Left lung (tissue), 10 donors: Measurements from ENCODE around the gene CCDC51. TPM values are rescaled to one million over a fixed set of nuclear protein-coding genes. Genes with fewer than 3 reads are reported as not detected.

ENCODE experiments used
- ATAC-seq: fragments of 200-7000 bp; cut with Tn5 transposase; one replicate; pipeline ENCODE4 v1.9.1; 2020; ENCODE audit warnings: moderate library complexity
- DNase-seq, 4 donors: peaks; one replicate each; pipeline ENCODE4 v3.0.0-alpha.2; 2013 to 2020
- H3K27ac ChIP-seq, 2 donors: fragments of 200-600 bp; sonication (generic) in 1 of 2; one replicate each; pipeline versions ENCODE4 v1.5.0 to v1.8.0; 2020 to 2021
- H3K27me3 ChIP-seq, 2 donors: fragments of 200-600 bp; sonication (generic) in 1 of 2; one replicate each; pipeline versions ENCODE4 v1.5.0 to v1.8.0; 2020 to 2021
- H3K36me3 ChIP-seq, 2 donors: fragments of 200-600 bp; sonication (generic) in 1 of 2; one replicate each; pipeline versions ENCODE4 v1.5.0 to v1.8.0; 2020 to 2021
- H3K4me1 ChIP-seq, 2 donors: fragments of 200-600 bp; one replicate each; pipeline ENCODE4 v1.8.0; 2021
- H3K4me3 ChIP-seq, 2 donors: fragments of 200-600 bp; sonication (generic) in 1 of 2; one replicate each; pipeline versions ENCODE4 v1.5.0 to v1.8.0; 2020 to 2021; ENCODE audit warnings: mild to moderate bottlenecking in 1 of 2
- H3K9me3 ChIP-seq, 2 donors: fragments of 200-600 bp; sonication (generic) in 1 of 2; one replicate each; pipeline versions ENCODE4 v1.5.0 to v1.8.0; 2020 to 2021
- CTCF ChIP-seq, 2 donors: fragments of 200-600 bp; sonication (generic) in 1 of 2; IDR thresholded peaks; one replicate each; pipeline versions ENCODE4 v1.5.0 to v1.8.0; 2021; ENCODE audit warnings: antibody characterized with exemption in 2 of 2
- intact Hi-C, 2 donors: fragments of 100-400 bp; cut with DNase I; formaldehyde crosslinking; loops; one replicate each; pipeline versions ENCODE4 v1.11.2 to v1.14.2; 2022
- polyA plus RNA-seq, 6 donors: library from polyadenylated mRNA; unstranded; fragments of 120-200 nt; gene quantifications; one replicate each; pipeline ENCODE4 v1.2.1, GENCODE V29; 2013; ENCODE audit not compliant: insufficient read length in 6 of 6
- total RNA-seq, 2 donors: library from RNA; stranded (reverse); fragmentation: NEBNext Ultra II Directional; extraction: Animal tissue kit (Norgen Biotek cat#: 25700); gene quantifications; one replicate each; pipeline ENCODE4 v1.2.1, GENCODE V29; 2021
- donor health status: DM: no; HTN: yes; CAD: no.
- donor health status: DM: no; HTN: no; CAD: no.

Gene CCDC51
- total and polyA plus RNA-seq, 8 donors, result 13.4 to 16.2 (median 14.8) TPM

- ATAC-seq (no peak), DNase-seq (no peak)
- peaks cover 0 to 5% of the 10 kb centered on the region in 2 donors for H3K27me3 ChIP-seq
- TF ChIP-seq CTCF (IDR thresholded peaks at IDR 0.05), result no peak
- peaks cover 0 to 23% of the 10 kb centered on the region in 2 donors for H3K36me3 ChIP-seq
- H3K4me3 ChIP-seq, result no peak overlapping the region
- intact Hi-C loops, result no loop called here
- H3K27ac ChIP-seq, result no peak overlapping the region
- no peaks in the 10 kb centered on the region for H3K9me3 ChIP-seq
- H3K4me1 ChIP-seq, result peaks cover 27 to 32% of the 10 kb centered on the region in 2 donors
Measured at GRCh38 chr3:48423241-48423882, 16.6 kb downstream of the CCDC51 start.

- H3K9me3 ChIP-seq, result no peaks in the 10 kb centered on the region
- no peak for TF ChIP-seq CTCF (IDR thresholded peaks at IDR 0.05)
- H3K4me3 ChIP-seq, result no peak overlapping the region
- no peak for ATAC-seq
- no peak overlapping the region for H3K27ac ChIP-seq
- H3K4me1 ChIP-seq, result peaks cover 23 to 25% of the 10 kb centered on the region in 2 donors
- H3K27me3 ChIP-seq, result no peaks in the 10 kb centered on the region
- peak in 1 of 4 donors; percentile 38 for DNase-seq
- intact Hi-C loops, result no loop called here
- peaks cover 0 to 30% of the 10 kb centered on the region in 2 donors for H3K36me3 ChIP-seq
Measured at GRCh38 chr3:48422681-48423080, 17.2 kb downstream of the CCDC51 start.

- no peaks in the 10 kb centered on the region for H3K27me3 ChIP-seq
- H3K27ac ChIP-seq, result no peak overlapping the region
- intact Hi-C loops, result no loop called here
- peaks cover 19 to 21% of the 10 kb centered on the region in 2 donors for H3K4me1 ChIP-seq
- no peak overlapping the region for H3K4me3 ChIP-seq
- no peak for ATAC-seq
- DNase-seq, result peak in 1 of 4 donors; percentile 43
- TF ChIP-seq CTCF (IDR thresholded peaks at IDR 0.05), result no peak
- peaks cover 0 to 34% of the 10 kb centered on the region in 2 donors for H3K36me3 ChIP-seq
- H3K9me3 ChIP-seq, result no peaks in the 10 kb centered on the region
Measured at GRCh38 chr3:48422272-48422671, 17.6 kb downstream of the CCDC51 start.

DNA sequence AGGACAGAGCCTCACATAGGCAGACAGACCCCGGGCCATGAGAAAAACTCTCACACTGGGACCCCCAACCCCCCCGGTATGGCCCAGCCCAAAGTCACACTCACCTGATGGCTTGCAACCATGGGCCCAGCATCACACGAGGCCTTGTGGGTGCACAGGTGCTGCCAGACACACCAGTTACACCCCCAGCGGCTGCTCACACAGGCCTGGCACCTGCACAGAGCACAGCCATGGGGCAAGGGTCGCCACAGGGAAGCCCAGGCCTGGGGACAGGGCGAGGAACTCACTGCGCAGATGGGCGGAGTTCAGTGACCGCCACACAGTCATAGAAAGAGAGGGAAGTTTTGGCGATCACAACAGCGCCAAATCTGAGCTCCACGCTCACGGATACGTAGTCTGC, 19.4 kb downstream of the CCDC51 start:
- ATAC-seq (no peak), DNase-seq (peak in 1 of 4 donors; percentile 69)
- intact Hi-C loops, result no loop called here
- peaks cover 0 to 43% of the 10 kb centered on the region in 2 donors for H3K36me3 ChIP-seq
- H3K27me3 ChIP-seq, result no peaks in the 10 kb centered on the region
- no peaks in the 10 kb centered on the region for H3K9me3 ChIP-seq
- peaks cover 4 to 9% of the 10 kb centered on the region in 2 donors for H3K4me1 ChIP-seq
- H3K27ac ChIP-seq, result no peak overlapping the region
- H3K4me3 ChIP-seq, result no peak overlapping the region
- TF ChIP-seq CTCF (IDR thresholded peaks at IDR 0.05), result no peak

DNA sequence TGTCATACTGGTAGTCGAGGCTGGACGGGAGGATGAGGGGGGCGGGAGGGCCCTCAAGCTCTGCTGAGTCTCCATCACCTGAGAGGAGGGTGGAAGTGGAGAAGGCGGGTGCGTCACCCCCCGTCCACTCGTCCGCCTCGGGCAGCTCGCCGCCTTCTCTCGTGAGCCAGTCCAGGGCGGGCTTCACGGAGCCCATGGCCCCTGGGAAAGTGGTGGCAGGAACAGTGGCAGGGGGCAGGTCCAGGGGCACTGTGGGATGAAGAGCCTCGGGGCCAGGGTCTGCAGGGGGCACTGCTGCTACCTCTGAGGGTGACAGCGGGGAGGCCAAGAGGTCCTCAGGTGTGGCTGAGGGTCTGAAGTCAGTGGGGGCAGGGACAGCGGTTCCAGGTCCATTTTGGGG, 20.3 kb downstream of the CCDC51 start:
- Histone ChIP-seq H3K9me3 (no peaks in the 10 kb centered on the region), H3K36me3 (peaks cover 0 to 53% of the 10 kb centered on the region in 2 donors)
- intact Hi-C loops, result no loop called here

More for the DNA sequence above, 20.3 kb downstream of the CCDC51 start:
- peak in 1 of 4 donors; percentile 57 for DNase-seq
- Histone ChIP-seq H3K4me1 (no peaks in the 10 kb centered on the region), H3K27me3 (no peaks in the 10 kb centered on the region), H3K27ac (no peak overlapping the region), H3K4me3 (no peak overlapping the region)
- no peak for ATAC-seq
- no peak for TF ChIP-seq CTCF (IDR thresholded peaks at IDR 0.05)
